IMR-90 (cell line): Measurements from ENCODE around the gene GPR17. TPM values are rescaled to one million over a fixed set of nuclear protein-coding genes. Genes with fewer than 3 reads are reported as not detected.

Experiments
- ATAC-seq: fragments of 200-7000 bp; cut with Tn5 transposase; 2 replicates; pipeline ENCODE4 v1.9.1; 2020; ENCODE audit warnings: low read depth, mild to moderate bottlenecking, moderate library complexity
- BruUV-seq: library from RNA; stranded (reverse); fragments of 400-500 nt; replicated peaks from 2 replicates; lab custom pipeline; 2021; lab: Mats Ljungman, UMichigan
- CTCF ChIA-PET: fragments of 300-600 bp; formaldehyde crosslinking; extraction: SDS; loops from one replicate; lab custom pipeline; 2021; ENCODE audit warnings: antibody characterized with exemption; lab: Yijun Ruan, JAX
- POLR2A ChIA-PET: fragments of 300-600 bp; sonication (Branson Sonifier 250); formaldehyde crosslinking; loops from one replicate; lab custom pipeline; 2022; ENCODE audit warnings: antibody characterized with exemption; ENCODE audit not compliant: unreplicated experiment; lab: Charles Lee
- DNase-seq: peaks from one replicate; pipeline ENCODE4 v3.0.0; 2013
- H2AFZ ChIP-seq: replicated peaks from 2 replicates; pipeline ENCODE3; 2013; ENCODE audit warnings: low read length, mild to moderate bottlenecking; ENCODE audit not compliant: poor library complexity
- H2AK5ac ChIP-seq: 2 replicates; pipeline ENCODE4 v1.6.1; 2013; ENCODE audit warnings: low read depth, low read length, inconsistent platforms
- H2AK9ac ChIP-seq: replicated peaks from 2 replicates; pipeline ENCODE3; 2013; ENCODE audit warnings: mild to moderate bottlenecking, low read depth, low read length, moderate library complexity; ENCODE audit not compliant: poor library complexity
- H2BK120ac ChIP-seq: 2 replicates; pipeline ENCODE4 v1.6.1; 2013; ENCODE audit warnings: low read depth, low read length, inconsistent platforms
- H2BK15ac ChIP-seq: 3 replicates; pipeline ENCODE4 v1.6.1; 2013; ENCODE audit warnings: low read depth, low read length, inconsistent platforms
- H2BK20ac ChIP-seq: 2 replicates; pipeline ENCODE4 v1.6.1; 2013; ENCODE audit warnings: low read depth, mild to moderate bottlenecking, inconsistent platforms, low read length, moderate library complexity
- H2BK5ac ChIP-seq: 2 replicates; pipeline ENCODE4 v1.6.1; 2013; ENCODE audit warnings: mild to moderate bottlenecking, low read depth, low read length, inconsistent platforms; ENCODE audit not compliant: poor library complexity, severe bottlenecking
- H3K14ac ChIP-seq: replicated peaks from 2 replicates; pipeline ENCODE4 v1.6.1; 2013; ENCODE audit warnings: low read depth, low read length, inconsistent platforms
- H3K18ac ChIP-seq: 2 replicates; pipeline ENCODE4 v1.6.1; 2013; ENCODE audit warnings: low read depth, low read length, control low read depth
- H3K23ac ChIP-seq: 2 replicates; pipeline ENCODE4 v1.6.1; 2013; ENCODE audit warnings: low read depth, low read length, inconsistent platforms
- H3K27ac ChIP-seq: 2 replicates; pipeline ENCODE4 v1.5.1; 2013; ENCODE audit warnings: mild to moderate bottlenecking, control low read depth, low read length; ENCODE audit not compliant: insufficient read depth
- H3K27me3 ChIP-seq: 2 replicates; pipeline ENCODE4 v1.6.1; 2013; ENCODE audit warnings: low read length; ENCODE audit not compliant: control insufficient read depth, insufficient read depth
- H3K36me3 ChIP-seq: 2 replicates; pipeline ENCODE4 v1.6.1; 2013; ENCODE audit warnings: low read length, mixed read lengths; ENCODE audit not compliant: control insufficient read depth, insufficient read depth
- H3K4ac ChIP-seq: 2 replicates; pipeline ENCODE4 v1.6.1; 2013; ENCODE audit warnings: low read depth, low read length, inconsistent platforms
- H3K4me1 ChIP-seq: 2 replicates; pipeline ENCODE4 v1.6.1; 2013; ENCODE audit warnings: low read length, mixed read lengths; ENCODE audit not compliant: control insufficient read depth, insufficient read depth
- H3K4me2 ChIP-seq: 2 replicates; pipeline ENCODE4 v1.6.1; 2013; ENCODE audit warnings: low read depth, mild to moderate bottlenecking, control low read depth, low read length, moderate library complexity
- H3K4me3 ChIP-seq: 2 replicates; pipeline ENCODE4 v1.5.1; 2013; ENCODE audit warnings: low read depth, mild to moderate bottlenecking, control low read depth, low read length, moderate library complexity; ENCODE audit not compliant: insufficient read depth
- H3K56ac ChIP-seq: 2 replicates; pipeline ENCODE4 v1.6.1; 2013; ENCODE audit warnings: low read length, inconsistent platforms; ENCODE audit not compliant: insufficient read depth; ENCODE audit errors: extremely low read depth
- H3K79me1 ChIP-seq, 2 experiments: 2 replicates each; pipeline ENCODE4 v1.6.1; 2013; ENCODE audit warnings: low read length in 2 of 2, inconsistent platforms in 1 of 2, low read depth in 1 of 2
- H3K9ac ChIP-seq: 2 replicates; pipeline ENCODE4 v1.6.1; 2013; ENCODE audit warnings: low read depth, low read length, control low read depth
- H3K9me1 ChIP-seq: 2 replicates; pipeline ENCODE4 v1.6.1; 2013; ENCODE audit warnings: low read length, inconsistent platforms; ENCODE audit not compliant: insufficient read depth
- H3K9me3 ChIP-seq: 2 replicates; pipeline ENCODE4 v1.6.1; 2013; ENCODE audit warnings: low read length; ENCODE audit not compliant: control insufficient read depth, insufficient read depth
- H4K20me1 ChIP-seq: 2 replicates; pipeline ENCODE4 v1.6.1; 2013; ENCODE audit warnings: low read length, inconsistent platforms; ENCODE audit not compliant: insufficient read depth
- H4K5ac ChIP-seq: 2 replicates; pipeline ENCODE4 v1.6.1; 2013; ENCODE audit warnings: mild to moderate bottlenecking, low read depth, low read length, control low read depth
- H4K8ac ChIP-seq, 2 experiments: 2 replicates each; pipeline ENCODE4 v1.6.1; 2013; ENCODE audit warnings: low read depth in 2 of 2, low read length in 2 of 2, control low read depth in 1 of 2, inconsistent platforms in 1 of 2
- H4K91ac ChIP-seq: 2 replicates; pipeline ENCODE4 v1.6.1; 2013; ENCODE audit warnings: low read depth, low read length, inconsistent platforms; ENCODE audit not compliant: insufficient read depth
- CTCF ChIP-seq: conservative IDR thresholded peaks from 2 replicates; pipeline ENCODE4 v1.5.1; 2012; ENCODE audit warnings: mild to moderate bottlenecking, low read depth, low read length, improper control_type of control experiment
- ELK1 ChIP-seq: fragments of 150-350 bp; IDR thresholded peaks from 2 replicates; pipeline ENCODE4 v1.6.1; 2016; ENCODE audit warnings: low read depth, mild to moderate bottlenecking, low read length, moderate library complexity, borderline replicate concordance
- FOS ChIP-seq: fragments of 150-350 bp; IDR thresholded peaks from 2 replicates; pipeline ENCODE4 v1.6.1; 2016; ENCODE audit warnings: low read depth, low read length
- MAZ ChIP-seq: IDR thresholded peaks from 2 replicates; pipeline ENCODE4 v1.6.1; 2012; ENCODE audit warnings: low read depth, mild to moderate bottlenecking, low read length, improper control_type of control experiment, moderate library complexity, borderline replicate concordance
- RAD21 ChIP-seq: IDR thresholded peaks from 2 replicates; pipeline ENCODE4 v1.6.1; 2012; ENCODE audit warnings: low read length, improper control_type of control experiment
- SMC3 ChIP-seq: fragments of 150-350 bp; IDR thresholded peaks from 2 replicates; pipeline ENCODE4 v1.6.1; 2016; ENCODE audit warnings: low read depth, mild to moderate bottlenecking, antibody characterized with exemption, low read length, moderate library complexity
- WGBS, 2 experiments: methylation state at CpG; one replicate each; pipeline versions ENCODE4 v1.1.5 to v1.1.7; 2013; ENCODE audit warnings: missing lambda C conversion rate in 2 of 2; ENCODE audit not compliant: insufficient read length in 1 of 2; ENCODE audit errors: extremely low coverage in 2 of 2; 5-methylcytosine and 5-hydroxymethylcytosine counted together
- dilution Hi-C: fragments of 300-500 bp; cut with HindIII; formaldehyde crosslinking; loops from one replicate; pipeline ENCODE4 v1.14.3; 2018; ENCODE audit warnings: low sequenced_read_pairs; ENCODE audit not compliant: unreplicated experiment
- in situ Hi-C: fragments of 300-500 bp; cut with MboI; formaldehyde crosslinking; loops from 3 replicates; pipeline ENCODE4 v1.14.3; 2019; ENCODE audit warnings: low sequenced_read_pairs, inconsistent platforms, mixed read lengths
- intact Hi-C: fragments of 100-400 bp; cut with micrococcal nuclease; formaldehyde crosslinking; loops from 2 replicates; pipeline ENCODE4 v1.10.0; 2022
- polyA plus RNA-seq, 3 experiments: library from polyadenylated mRNA; depleted of rRNA; stranded (reverse); fragments of >200 nt; gene quantifications; 2 replicates each; pipeline ENCODE4 v1.2.3, GENCODE V29; 2012; ENCODE audit warnings: low replicate concordance in 1 of 3
- total RNA-seq: library from RNA; depleted of rRNA; stranded (reverse); fragments of >200 nt; gene quantifications from 2 replicates; pipeline ENCODE4 v1.2.3, GENCODE V29; 2012

Gene GPR17
- total and polyA plus RNA-seq, 2 of the 4 experiments (the other 2 are of a cell fraction) = not detected

- Histone ChIP-seq H2AFZ (no peak overlapping the region), H3K27me3 (no peaks in the 10 kb centered on the region; the same call in 1 of the 2 replicates), H3K18ac (no peak overlapping the region), H2BK120ac (no peak overlapping the region), H2BK5ac (no peak overlapping the region), H2AK9ac (no peak overlapping the region), H3K23ac (no peak overlapping the region), H3K4me1 (peaks cover 5% of the 10 kb centered on the region), H3K36me3 (no peaks in the 10 kb centered on the region), H2BK20ac (no peak overlapping the region), H3K56ac (no peak overlapping the region), H3K14ac (no peak overlapping the region), H3K4ac (no peak overlapping the region), H3K4me3 (no peak overlapping the region), H2BK15ac (no peak overlapping the region), H3K9ac (no peak overlapping the region), H2AK5ac (no peak overlapping the region), H4K5ac (no peak overlapping the region), H3K4me2 (no peak overlapping the region), H4K20me1 (no peaks in the 10 kb centered on the region), H4K8ac (no peak overlapping the region), H3K27ac (no peak overlapping the region), H3K79me1 (no peaks in the 10 kb centered on the region), H3K9me3 (no peaks in the 10 kb centered on the region), H4K91ac (no peak overlapping the region), H3K9me1 (peaks cover 6% of the 10 kb centered on the region; the same call in 1 of the 2 replicates)
- 87% methylated on average over 10 of the region's 28 CpGs; no CpG with 5 or more reads in 1 of the 2 experiments for WGBS, 2 experiments
- TF ChIP-seq MAZ (no peak), RAD21 (no peak), SMC3 (no peak), CTCF (no peak), FOS (no peak), ELK1 (no peak)
- CTCF ChIA-PET = no interaction called here
- no peak for ATAC-seq
- intact Hi-C loops (no loop called here), dilution Hi-C loops (no loop called here), in situ Hi-C loops (no loop called here)
- no TSS peak for BruUV-seq
- POLR2A ChIA-PET = no interaction called here
- no peak for DNase-seq
Observed at GRCh38 chr2:127626917-127627739, 18.8 kb upstream of the GPR17 start.
